Measurements from ENCODE around the gene SIRT2.
"Not testable (repeated sequence)": the region's sequence is repeated elsewhere in the genome, so short reads cannot be mapped to it uniquely, and the experiment has no call there.

Gene SIRT2

GRCh38 chr19:38892841-38893240 lies 6.6 kb downstream of the SIRT2 start:
- no peak for DNase-seq

- no peak for DNase-seq
Observed at GRCh38 chr19:38891771-38892170, 7.6 kb downstream of the SIRT2 start.

- no peak for DNase-seq
Observed at GRCh38 chr19:38890686-38891085, 8.7 kb downstream of the SIRT2 start.

GRCh38 chr19:38889803-38890202 lies 9.6 kb downstream of the SIRT2 start:
- no peak for DNase-seq

- no peak for DNase-seq
Observed at GRCh38 chr19:38888876-38889275, 10.5 kb downstream of the SIRT2 start.

GRCh38 chr19:38884691-38885090 lies 14.7 kb downstream of the SIRT2 start:
- DNase-seq: not testable (repeated sequence)

GRCh38 chr19:38883286-38883685 lies 16.1 kb downstream of the SIRT2 start:
- DNase-seq: no peak

GRCh38 chr19:38880882-38881609 lies 18.4 kb downstream of the SIRT2 start:
- no peak for DNase-seq

GRCh38 chr19:38880076-38880881 lies 19.1 kb downstream of the SIRT2 start:
- DNase-seq: no peak

- DNase-seq: no peak
Observed at GRCh38 chr19:38879400-38879751, 20.0 kb downstream of the SIRT2 start.

- DNase-seq: no peak
Observed at GRCh38 chr19:38878575-38879399, 20.6 kb downstream of the SIRT2 start.

- DNase-seq: peak; percentile 82
Observed at GRCh38 chr19:38877781-38878574, 21.4 kb downstream of the SIRT2 start, which contains the start of gene RINL. Gene RINL, minus strand, starts transcription at chr19:38878275. Its CDS starts 1,533 bp downstream, at chr19:38876742.

GRCh38 chr19:38875656-38876395 lies 23.6 kb downstream of the SIRT2 start:
- DNase-seq: no peak

GRCh38 chr19:38873400-38873799 lies 26.0 kb downstream of the SIRT2 start:
- DNase-seq: not testable (repeated sequence)

GRCh38 chr19:38870612-38871011 lies 28.8 kb downstream of the SIRT2 start:
- no peak for DNase-seq

- DNase-seq: peak; percentile 95
Observed at GRCh38 chr19:38869836-38870607, 29.4 kb downstream of the SIRT2 start.

- peak; percentile 53 for DNase-seq
Observed at GRCh38 chr19:38869160-38869835, 30.1 kb downstream of the SIRT2 start.

GRCh38 chr19:38868551-38868950 lies 30.9 kb downstream of the SIRT2 start:
- DNase-seq: no peak

- no peak for DNase-seq
Observed at GRCh38 chr19:38867171-38867780, 32.1 kb downstream of the SIRT2 start.
